Peyer's patch (tissue), 4 donors: ENCODE data around the gene TRIM2.

ENCODE experiments used
- CTCF ChIP-seq, 6 experiments: fragments of 450-650 bp in 4 of 6; fragments of 200-600 bp in 2 of 6; sonication (generic) in 1 of 6; IDR thresholded peaks; one replicate each; pipeline ENCODE4 v1.5.1; 2017 to 2019; ENCODE audit warnings: antibody characterized with exemption in 6 of 6, mild to moderate bottlenecking in 3 of 6, moderate library complexity in 1 of 6
- POLR2A ChIP-seq, 2 donors: fragments of 450-650 bp; IDR thresholded peaks; one replicate each; pipeline ENCODE4 v1.5.1; 2017; ENCODE audit warnings: antibody characterized with exemption in 2 of 2, mild to moderate bottlenecking in 2 of 2, moderate library complexity in 2 of 2

GRCh38 chr4:153244969-153245368, 40.7 kb downstream of the TRIM2 start:
- TF ChIP-seq CTCF (IDR thresholded peaks at IDR 0.05) (no peak), POLR2A (IDR thresholded peaks at IDR 0.05) (no peak)
